HG03342 (cell line): ENCODE results near the gene IRF3.
"Not testable (repeated sequence)": the region's sequence is repeated elsewhere in the genome, so short reads cannot be mapped to it uniquely, and the experiment has no call there.

Experiments used
- ATAC-seq: cut with Tn5 transposase; IDR thresholded peaks from one replicate; pipeline ENCODE4 v1.9.1; 2021; ENCODE audit warnings: mild to moderate bottlenecking, moderate library complexity; ENCODE audit not compliant: unreplicated experiment

Gene IRF3

GRCh38 chr19:49626226-49626625, 39.4 kb downstream of the IRF3 start:
- ATAC-seq: no peak

- ATAC-seq: no peak
Observed at GRCh38 chr19:49624967-49625910, 40.4 kb downstream of the IRF3 start.

- ATAC-seq: not testable (repeated sequence)
Observed at GRCh38 chr19:49617860-49618259, 47.8 kb downstream of the IRF3 start.

GRCh38 chr19:49616945-49617344, 48.7 kb downstream of the IRF3 start:
- no peak for ATAC-seq

GRCh38 chr19:49616532-49616931, 49.1 kb downstream of the IRF3 start:
- no peak for ATAC-seq

GRCh38 chr19:49615861-49616260, 49.8 kb downstream of the IRF3 start:
- ATAC-seq: no peak

GRCh38 chr19:49614096-49614833, 51.4 kb downstream of the IRF3 start:
- no peak for ATAC-seq

- ATAC-seq: no peak
Observed at GRCh38 chr19:49613374-49613773, 52.3 kb downstream of the IRF3 start.
